WTC11 (cell line): ENCODE data around the gene ZNF521.

ENCODE experiments used
- CTCF ChIP-seq: fragments of 200-600 bp; IDR thresholded peaks from 2 replicates; pipeline ENCODE4 v1.8.0; 2022; ENCODE audit warnings: antibody characterized with exemption
- E2F4 ChIP-seq: sonication (generic); formaldehyde crosslinking; IDR thresholded peaks from 2 replicates; pipeline ENCODE4 v1.8.1; 2022; ENCODE audit warnings: low read depth, mild to moderate bottlenecking, moderate library complexity, missing genetic modification reagents, borderline replicate concordance
- MAX ChIP-seq: sonication (generic); formaldehyde crosslinking; IDR thresholded peaks from 2 replicates; pipeline ENCODE4 v1.8.0; 2022; ENCODE audit warnings: mild to moderate bottlenecking, missing genetic modification reagents

- TF ChIP-seq MAX (CRISPR knock-in tag) (no peak), CTCF (no peak), E2F4 (CRISPR knock-in tag) (no peak)
Measured at GRCh38 chr18:25251068-25251467, 100.9 kb downstream of the ZNF521 start.
